Measurements from ENCODE around the gene SCML2. TPM values are rescaled to one million over a fixed set of nuclear protein-coding genes. Genes with fewer than 3 reads are reported as not detected.
A peak's percentile ranks its signal among the peaks of the same experiment; 100 is the strongest.
"Not testable (repeated sequence)": the region's sequence is repeated elsewhere in the genome, so short reads cannot be mapped to it uniquely, and the experiment has no call there.

The SCML2 gene
- total RNA-seq, result 0.64 TPM

DNA sequence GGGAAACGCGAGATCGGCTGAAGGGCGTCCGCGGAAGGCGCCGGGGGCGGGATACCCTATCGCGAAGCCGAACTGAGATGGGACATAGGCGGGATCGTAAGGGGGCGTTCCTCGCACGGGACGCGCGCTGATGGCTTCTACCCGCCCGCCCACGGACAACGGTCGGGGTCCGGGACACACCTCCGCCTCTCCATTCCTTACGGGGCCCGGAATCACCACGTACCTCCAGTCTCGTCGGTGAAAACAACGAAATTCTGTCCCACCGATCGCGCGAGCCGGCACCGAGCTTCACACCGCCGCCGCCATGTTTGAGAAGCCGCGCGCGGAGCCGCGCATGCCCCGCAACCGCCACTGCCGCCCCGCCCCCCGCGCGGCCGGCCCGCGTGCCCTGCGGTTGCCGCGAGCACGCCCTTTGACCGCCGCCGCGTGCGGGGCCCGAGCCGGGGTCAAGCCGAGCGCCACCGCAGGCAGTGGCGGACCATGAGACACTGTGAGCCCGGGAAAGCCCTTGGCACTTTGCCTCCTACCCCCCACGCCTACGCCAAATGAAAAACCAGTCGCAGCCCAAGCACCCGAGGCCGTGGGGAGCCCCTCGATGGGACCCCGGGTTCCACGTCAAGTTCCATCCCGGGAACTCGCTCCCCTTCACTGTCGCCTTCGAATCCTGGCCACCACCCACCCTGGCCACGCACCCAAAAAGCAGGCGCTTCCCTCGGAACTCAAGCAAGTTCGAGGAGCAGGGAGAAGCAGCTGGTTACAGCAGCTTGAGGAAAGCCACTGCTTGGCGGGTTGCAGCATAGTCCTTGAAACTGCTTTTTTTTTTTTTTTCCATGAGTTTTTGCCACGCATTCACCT lies at the start of gene SCML2:
SCML2 (minus strand) TSS at position 320 of the 855 bp plus-strand sequence. CDS start 20,617 bp downstream, outside the sequence.
- peak; percentile 47 for ATAC-seq

- ATAC-seq, result no peak
These were observed 47.3 kb upstream of the SCML2 start for GRCh38 chrX:18401848-18402213.

- no peak for ATAC-seq
These were observed 40.0 kb upstream of the SCML2 start for GRCh38 chrX:18394477-18394876.

- no peak for ATAC-seq
These were observed 36.6 kb upstream of the SCML2 start for GRCh38 chrX:18390941-18391538.

- ATAC-seq, result no peak
These were observed 35.5 kb upstream of the SCML2 start for GRCh38 chrX:18389966-18390365.

- peak; percentile 29 for ATAC-seq
These were observed 23.3 kb upstream of the SCML2 start for GRCh38 chrX:18377796-18378195.

- not testable (repeated sequence) for ATAC-seq
These were observed 20.8 kb upstream of the SCML2 start for GRCh38 chrX:18375131-18375805.

- ATAC-seq, result not testable (repeated sequence)
These were observed 14.6 kb upstream of the SCML2 start for GRCh38 chrX:18369096-18369495.

- no peak for ATAC-seq
These were observed 13.9 kb upstream of the SCML2 start for GRCh38 chrX:18368402-18368801.

GRCh38 chrX:18360867-18361266 lies 6.4 kb upstream of the SCML2 start:
- ATAC-seq, result no peak

DNA sequence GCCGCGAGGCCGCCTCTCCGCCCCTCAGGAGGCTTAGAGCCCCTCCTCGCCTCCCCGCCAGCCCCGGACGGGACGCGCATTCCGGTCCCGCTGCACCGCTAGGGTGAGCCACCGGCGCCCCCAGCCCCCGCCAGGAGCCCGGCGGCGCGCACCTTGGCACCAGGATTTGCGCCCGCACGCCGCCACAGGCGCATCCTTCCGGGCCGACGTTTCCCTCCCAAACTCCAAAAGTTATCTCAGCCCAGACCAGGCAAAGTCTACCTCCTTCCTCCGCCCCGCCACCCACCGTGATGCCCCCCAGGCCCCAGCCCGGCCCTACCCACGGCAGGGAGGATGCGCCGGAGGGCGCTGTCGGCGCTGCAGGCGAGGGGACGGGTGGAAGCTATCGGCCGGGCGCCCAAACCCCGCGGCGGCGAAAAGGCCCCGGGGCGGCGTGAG lies 538 bp downstream of the SCML2 start:
- no peak for ATAC-seq

- ATAC-seq, result no peak
These were observed 2.7 kb downstream of the SCML2 start for GRCh38 chrX:18351784-18352183.

- ATAC-seq, result no peak
These were observed 6.4 kb downstream of the SCML2 start for GRCh38 chrX:18348047-18348446.

- no peak for ATAC-seq
These were observed 45.1 kb downstream of the SCML2 start for GRCh38 chrX:18309401-18309800.

DNA sequence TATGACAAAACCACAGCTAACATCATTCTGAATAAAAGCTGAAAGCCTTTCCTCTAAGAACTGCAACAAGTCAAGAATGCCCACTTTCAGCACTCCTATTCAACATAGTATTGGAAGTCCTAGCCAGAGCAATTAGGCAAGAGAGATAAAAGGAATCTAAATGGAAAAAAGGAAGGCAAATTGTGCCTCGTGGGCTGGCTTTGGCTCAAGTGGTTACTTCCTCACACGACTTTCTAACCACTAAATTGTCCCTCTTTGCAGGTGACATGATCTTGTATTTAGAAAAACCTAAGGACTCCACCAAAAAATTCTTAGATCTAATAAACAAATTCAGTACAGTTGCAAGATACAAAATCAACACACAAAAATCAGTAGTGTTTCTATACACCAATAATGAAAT lies 57.2 kb downstream of the SCML2 start:
- no peak for ATAC-seq

DNA sequence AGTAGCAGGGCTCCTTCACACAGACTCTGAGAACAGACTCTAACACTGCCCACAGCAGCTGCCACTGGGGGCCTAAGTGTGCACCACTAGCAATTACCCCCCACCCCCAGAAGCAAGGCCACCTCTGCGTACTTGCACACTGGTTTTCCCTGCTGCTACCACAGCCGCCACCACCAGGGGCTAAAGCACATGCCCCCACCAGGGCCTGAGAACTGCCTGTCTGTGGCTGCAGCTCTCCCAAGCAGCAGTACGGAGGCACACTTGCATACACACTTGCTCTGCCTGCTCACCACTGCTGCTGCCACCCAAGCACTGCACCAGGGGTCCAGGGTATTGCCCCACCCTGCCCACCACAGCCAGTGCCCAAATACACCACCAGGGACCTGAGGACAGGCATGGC lies 59.6 kb downstream of the SCML2 start:
- ATAC-seq, result no peak

DNA sequence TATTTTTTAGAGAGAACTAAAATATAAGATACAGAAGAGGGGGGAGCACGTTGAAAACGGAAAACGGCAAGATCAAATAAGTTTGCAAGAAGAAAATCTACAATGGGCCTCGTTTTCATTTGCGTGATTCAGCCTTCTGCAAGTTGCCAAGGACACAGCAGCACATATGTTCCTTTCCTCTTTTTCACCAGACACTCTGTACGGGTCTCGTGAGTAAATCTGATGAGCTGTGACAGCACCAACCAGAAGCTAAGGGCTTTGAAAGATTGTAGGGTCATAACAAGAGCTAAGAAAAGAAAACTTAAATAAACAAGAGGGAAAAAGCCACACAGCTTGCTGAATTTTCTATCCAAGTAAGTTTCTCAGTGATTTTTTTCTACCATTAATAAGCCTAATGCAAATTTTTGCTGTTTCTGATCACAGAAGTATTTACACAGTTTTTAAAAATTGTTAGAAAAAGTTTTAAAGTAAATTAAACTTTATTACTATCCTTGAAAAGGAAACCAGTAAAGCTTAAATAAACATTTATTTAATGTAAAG lies 63.4 kb downstream of the SCML2 start:
- no peak for ATAC-seq

DNA sequence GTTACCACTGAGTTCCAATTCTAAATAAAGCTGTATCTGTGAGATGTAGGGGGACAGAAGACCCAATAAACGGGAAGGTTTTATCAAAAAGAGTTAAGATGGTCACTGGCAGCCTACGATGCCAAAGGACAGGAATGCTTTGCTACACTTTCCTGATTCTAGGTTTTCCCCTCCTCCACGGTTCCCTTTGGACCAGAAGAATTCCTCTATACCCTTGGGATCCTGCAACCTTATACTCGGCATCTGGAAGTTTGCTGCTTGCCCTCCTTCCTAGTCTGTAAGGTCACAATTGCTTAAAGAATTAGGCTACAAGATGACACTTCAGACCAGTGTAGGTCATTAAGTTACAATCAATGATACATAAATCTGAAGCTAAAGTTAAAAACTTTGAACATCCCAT lies 64.3 kb downstream of the SCML2 start:
- ATAC-seq, result no peak

GRCh38 chrX:18288716-18289115 lies 65.8 kb downstream of the SCML2 start:
- no peak for ATAC-seq

- ATAC-seq, result no peak
These were observed 68.1 kb downstream of the SCML2 start for GRCh38 chrX:18286322-18286831.

- no peak for ATAC-seq
These were observed 76.0 kb downstream of the SCML2 start for GRCh38 chrX:18278449-18278848.

DNA sequence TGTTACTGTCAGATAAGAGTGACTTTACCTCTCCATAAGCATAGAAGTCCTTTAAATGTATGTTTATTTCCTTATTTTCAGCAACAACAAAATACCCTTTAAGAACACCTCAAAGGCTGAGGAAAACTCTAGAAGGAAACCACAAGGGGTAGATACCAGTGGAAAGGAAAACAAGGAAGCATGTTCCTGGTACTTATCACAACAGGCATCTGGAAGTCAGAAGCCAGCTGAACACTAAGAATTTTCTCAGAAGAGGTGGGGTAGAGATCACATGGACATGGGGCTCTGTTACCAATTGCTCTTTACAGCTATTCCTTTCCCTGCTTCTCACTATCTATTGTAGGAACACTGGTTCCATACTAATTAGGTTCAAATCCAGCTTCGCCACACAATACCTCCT lies 82.3 kb downstream of the SCML2 start:
- no peak for ATAC-seq

DNA sequence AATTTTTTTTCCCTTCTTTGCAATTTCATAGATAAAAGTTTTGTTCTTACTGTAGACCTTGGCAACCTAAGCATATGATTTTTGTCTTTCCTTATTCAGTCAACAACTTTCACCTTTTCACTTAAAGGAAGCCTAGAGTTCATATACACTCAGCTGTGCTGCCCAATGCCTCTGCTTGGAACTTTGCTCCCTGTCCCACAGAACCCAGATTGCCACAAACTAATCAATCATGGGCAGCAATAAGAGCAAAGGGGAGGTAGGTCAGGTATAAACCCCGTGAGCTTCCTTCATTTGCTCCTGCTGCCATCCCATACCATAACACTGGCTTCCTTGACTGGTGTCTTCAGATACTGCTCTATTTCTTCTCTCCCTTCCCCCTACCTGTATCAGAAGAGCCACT lies 82.8 kb downstream of the SCML2 start:
- no peak for ATAC-seq

Data from esophagus mucosa (tissue), 1 donor.